HepG2 (cell line): ENCODE measurements around the gene TATDN2. TPM values are rescaled to one million over a fixed set of nuclear protein-coding genes. Genes with fewer than 3 reads are reported as not detected.
A peak's percentile ranks its signal among the peaks of the same experiment; 100 is the strongest.

Experiments used
- AKAP8 ChIP-seq: sonication (generic); formaldehyde crosslinking; IDR thresholded peaks from 2 replicates; pipeline ENCODE4 v1.5.1; 2020; ENCODE audit warnings: mild to moderate bottlenecking, missing genetic modification reagents
- ARHGAP35 ChIP-seq: sonication (generic); formaldehyde crosslinking; IDR thresholded peaks from 2 replicates; pipeline ENCODE4 v1.9.0; 2022; ENCODE audit warnings: mild to moderate bottlenecking, inconsistent platforms, moderate library complexity, missing genetic modification reagents, borderline replicate concordance
- ARID5B ChIP-seq: IDR thresholded peaks from 2 replicates; pipeline ENCODE4 v1.4.0; 2020; ENCODE audit warnings: mild to moderate bottlenecking, missing genetic modification reagents
- GTF3A ChIP-seq: sonication (generic); formaldehyde crosslinking; conservative IDR thresholded peaks from 2 replicates; pipeline ENCODE4 v1.4.0; 2020; ENCODE audit warnings: mild to moderate bottlenecking, missing genetic modification reagents
- MAFK ChIP-seq, 2 experiments: IDR thresholded peaks in 1 of 2; conservative IDR thresholded peaks in 1 of 2; 2 replicates each; pipeline ENCODE4 v1.6.1; 2011; ENCODE audit warnings: improper control_type of control experiment in 2 of 2, low read length in 2 of 2
- MED13 ChIP-seq: sonication (generic); formaldehyde crosslinking; IDR thresholded peaks from 2 replicates; pipeline ENCODE4 v1.5.0; 2020; ENCODE audit warnings: missing genetic modification reagents
- NR1H2 ChIP-seq: sonication (generic); formaldehyde crosslinking; IDR thresholded peaks from 2 replicates; pipeline ENCODE4 v1.8.1; 2022; ENCODE audit warnings: low read depth, missing genetic modification reagents, borderline replicate concordance
- ONECUT2 ChIP-seq: sonication (generic); formaldehyde crosslinking; IDR thresholded peaks from 2 replicates; pipeline ENCODE4 v1.4.0; 2020; ENCODE audit warnings: missing genetic modification reagents
- POLR2AphosphoS5 ChIP-seq: IDR thresholded peaks from 2 replicates; pipeline ENCODE4 v1.6.1; 2012; ENCODE audit warnings: low read depth, low read length
- REPIN1 ChIP-seq: sonication (generic); formaldehyde crosslinking; IDR thresholded peaks from 2 replicates; pipeline ENCODE4 v1.8.0; 2022; ENCODE audit warnings: missing genetic modification reagents, low read depth, mild to moderate bottlenecking, borderline replicate concordance
- SNAPC2 ChIP-seq: sonication (generic); formaldehyde crosslinking; IDR thresholded peaks from 2 replicates; pipeline ENCODE4 v1.8.1; 2022; ENCODE audit warnings: mild to moderate bottlenecking, missing genetic modification reagents
- TRIM24 ChIP-seq: sonication (generic); formaldehyde crosslinking; IDR thresholded peaks from 2 replicates; pipeline ENCODE4 v1.8.0; 2022; ENCODE audit warnings: mild to moderate bottlenecking, missing genetic modification reagents
- ZNF232 ChIP-seq: sonication (generic); formaldehyde crosslinking; IDR thresholded peaks from 2 replicates; pipeline ENCODE4 v1.4.0; 2020; ENCODE audit warnings: missing genetic modification reagents, borderline replicate concordance
- ZNF501 ChIP-seq: sonication (generic); formaldehyde crosslinking; IDR thresholded peaks from 2 replicates; pipeline ENCODE4 v1.5.1; 2020; ENCODE audit warnings: mild to moderate bottlenecking, moderate library complexity, missing genetic modification reagents
- polyA plus RNA-seq, 8 experiments: library from polyadenylated mRNA; depleted of rRNA in 3 of 8; stranded (reverse) in 7 of 8; unstranded in 1 of 8; fragments of >200 nt; fragmentation: Illumina TruSeq in 4 of 8; extraction: Trizol in 4 of 8; gene quantifications; 2 replicates each; pipeline versions ENCODE4 v1.2.1 to v1.2.3, GENCODE V29; 2011 to 2016; ENCODE audit warnings: low read depth in 4 of 8, missing spikeins in 1 of 8, mixed read lengths in 1 of 8; ENCODE audit not compliant: insufficient read depth in 1 of 8
- total RNA-seq, 5 experiments: library from RNA; depleted of rRNA; stranded (reverse); fragments of >200 nt; fragmentation: Illumina TruSeq; extraction: Trizol; gene quantifications; 2 replicates each; pipeline ENCODE4 v1.2.3, GENCODE V29; 2016; ENCODE audit warnings: low read depth in 1 of 5
- TF ChIP-seq, protein P1 (sequence below): sonication (generic); formaldehyde crosslinking; IDR thresholded peaks from 2 replicates; pipeline ENCODE4 v1.4.0; 2020; ENCODE audit warnings: missing genetic modification reagents
- TF ChIP-seq, protein P2 (sequence below): IDR thresholded peaks from 2 replicates; pipeline ENCODE4 v1.6.1; 2016; ENCODE audit warnings: missing compliant biosample characterization, missing genetic modification reagents, borderline replicate concordance
- TF ChIP-seq, protein P3 (sequence below): sonication (generic); formaldehyde crosslinking; IDR thresholded peaks from 2 replicates; pipeline ENCODE4 v1.5.0; 2020; ENCODE audit warnings: missing genetic modification reagents

Gene TATDN2
- total and polyA plus RNA-seq, 2 of the 13 experiments (the other 11 are each of a cell fraction or from before 2014, with no cell fraction given) = 12.1 to 21.9 TPM

DNA sequence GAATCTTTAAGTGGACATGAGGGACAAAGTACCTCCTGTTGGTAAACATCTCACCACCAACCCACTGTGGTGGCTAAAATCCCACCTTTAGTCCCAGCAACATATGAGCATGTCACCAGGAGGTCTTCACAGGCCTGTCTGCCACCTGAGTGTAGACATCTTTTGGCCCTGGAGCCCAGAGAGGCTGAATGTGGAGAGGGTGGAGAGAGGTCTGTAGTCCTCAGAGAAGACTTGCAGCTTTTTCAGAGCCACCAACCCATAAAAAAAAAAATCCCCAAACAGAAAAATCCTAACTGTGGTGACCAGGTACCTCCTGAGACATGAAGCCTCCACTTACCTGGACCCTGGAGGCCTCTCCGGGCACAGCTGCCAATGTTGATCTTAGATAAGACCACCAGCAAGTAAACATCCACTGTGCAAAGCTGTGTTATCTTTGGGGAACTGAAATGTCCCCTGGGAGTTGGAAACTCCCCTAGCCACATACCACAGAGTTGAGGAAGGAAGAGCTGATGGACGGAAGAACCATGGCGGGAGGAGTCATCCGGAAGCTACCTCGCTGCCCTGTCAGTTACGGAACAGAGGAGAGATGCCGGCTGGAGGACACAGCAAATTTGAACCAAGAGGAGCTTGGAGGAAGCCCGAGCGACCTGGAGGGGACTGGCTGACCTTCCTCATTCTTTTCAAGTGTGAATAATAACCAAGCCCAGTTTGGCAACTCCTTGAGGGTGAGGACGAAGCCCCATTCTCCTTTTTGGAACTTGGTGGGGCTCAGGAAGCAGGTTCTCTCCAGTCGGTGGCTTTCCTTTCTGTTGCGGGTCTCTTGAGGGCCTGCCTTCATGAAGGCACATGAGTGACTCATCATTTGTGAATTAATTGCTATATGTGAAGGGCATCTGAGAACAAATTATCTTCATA is 44.5 kb downstream of the TATDN2 start, which contains the start of gene GHRL (continued):
- TF ChIP-seq MED13 (CRISPR knock-in tag) = no peak
- TF ChIP-seq, protein P1, sequence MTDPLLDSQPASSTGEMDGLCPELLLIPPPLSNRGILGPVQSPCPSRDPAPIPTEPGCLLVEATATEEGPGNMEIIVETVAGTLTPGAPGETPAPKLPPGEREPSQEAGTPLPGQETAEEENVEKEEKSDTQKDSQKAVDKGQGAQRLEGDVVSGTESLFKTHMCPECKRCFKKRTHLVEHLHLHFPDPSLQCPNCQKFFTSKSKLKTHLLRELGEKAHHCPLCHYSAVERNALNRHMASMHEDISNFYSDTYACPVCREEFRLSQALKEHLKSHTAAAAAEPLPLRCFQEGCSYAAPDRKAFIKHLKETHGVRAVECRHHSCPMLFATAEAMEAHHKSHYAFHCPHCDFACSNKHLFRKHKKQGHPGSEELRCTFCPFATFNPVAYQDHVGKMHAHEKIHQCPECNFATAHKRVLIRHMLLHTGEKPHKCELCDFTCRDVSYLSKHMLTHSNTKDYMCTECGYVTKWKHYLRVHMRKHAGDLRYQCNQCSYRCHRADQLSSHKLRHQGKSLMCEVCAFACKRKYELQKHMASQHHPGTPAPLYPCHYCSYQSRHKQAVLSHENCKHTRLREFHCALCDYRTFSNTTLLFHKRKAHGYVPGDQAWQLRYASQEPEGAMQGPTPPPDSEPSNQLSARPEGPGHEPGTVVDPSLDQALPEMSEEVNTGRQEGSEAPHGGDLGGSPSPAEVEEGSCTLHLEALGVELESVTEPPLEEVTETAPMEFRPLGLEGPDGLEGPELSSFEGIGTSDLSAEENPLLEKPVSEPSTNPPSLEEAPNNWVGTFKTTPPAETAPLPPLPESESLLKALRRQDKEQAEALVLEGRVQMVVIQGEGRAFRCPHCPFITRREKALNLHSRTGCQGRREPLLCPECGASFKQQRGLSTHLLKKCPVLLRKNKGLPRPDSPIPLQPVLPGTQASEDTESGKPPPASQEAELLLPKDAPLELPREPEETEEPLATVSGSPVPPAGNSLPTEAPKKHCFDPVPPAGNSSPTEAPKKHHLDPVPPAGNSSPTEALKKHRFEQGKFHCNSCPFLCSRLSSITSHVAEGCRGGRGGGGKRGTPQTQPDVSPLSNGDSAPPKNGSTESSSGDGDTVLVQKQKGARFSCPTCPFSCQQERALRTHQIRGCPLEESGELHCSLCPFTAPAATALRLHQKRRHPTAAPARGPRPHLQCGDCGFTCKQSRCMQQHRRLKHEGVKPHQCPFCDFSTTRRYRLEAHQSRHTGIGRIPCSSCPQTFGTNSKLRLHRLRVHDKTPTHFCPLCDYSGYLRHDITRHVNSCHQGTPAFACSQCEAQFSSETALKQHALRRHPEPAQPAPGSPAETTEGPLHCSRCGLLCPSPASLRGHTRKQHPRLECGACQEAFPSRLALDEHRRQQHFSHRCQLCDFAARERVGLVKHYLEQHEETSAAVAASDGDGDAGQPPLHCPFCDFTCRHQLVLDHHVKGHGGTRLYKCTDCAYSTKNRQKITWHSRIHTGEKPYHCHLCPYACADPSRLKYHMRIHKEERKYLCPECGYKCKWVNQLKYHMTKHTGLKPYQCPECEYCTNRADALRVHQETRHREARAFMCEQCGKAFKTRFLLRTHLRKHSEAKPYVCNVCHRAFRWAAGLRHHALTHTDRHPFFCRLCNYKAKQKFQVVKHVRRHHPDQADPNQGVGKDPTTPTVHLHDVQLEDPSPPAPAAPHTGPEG (CRISPR knock-in tag) = no peak
- TF ChIP-seq ARID5B = peak; percentile 37; the same call in 1 of the 2 replicates
- no peak for TF ChIP-seq REPIN1 (CRISPR knock-in tag)
- TF ChIP-seq, protein P2, sequence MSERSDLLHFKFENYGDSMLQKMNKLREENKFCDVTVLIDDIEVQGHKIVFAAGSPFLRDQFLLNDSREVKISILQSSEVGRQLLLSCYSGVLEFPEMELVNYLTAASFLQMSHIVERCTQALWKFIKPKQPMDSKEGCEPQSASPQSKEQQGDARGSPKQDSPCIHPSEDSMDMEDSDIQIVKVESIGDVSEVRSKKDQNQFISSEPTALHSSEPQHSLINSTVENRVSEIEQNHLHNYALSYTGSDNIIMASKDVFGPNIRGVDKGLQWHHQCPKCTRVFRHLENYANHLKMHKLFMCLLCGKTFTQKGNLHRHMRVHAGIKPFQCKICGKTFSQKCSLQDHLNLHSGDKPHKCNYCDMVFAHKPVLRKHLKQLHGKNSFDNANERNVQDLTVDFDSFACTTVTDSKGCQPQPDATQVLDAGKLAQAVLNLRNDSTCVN (CRISPR knock-in tag) = no peak
- no peak for TF ChIP-seq POLR2AphosphoS5
- no peak for TF ChIP-seq ARHGAP35 (CRISPR knock-in tag)
- TF ChIP-seq ZNF501 = 0 out of 2 replicates have a peak, but pooled peaks have one; percentile 49
- TF ChIP-seq, protein P3, sequence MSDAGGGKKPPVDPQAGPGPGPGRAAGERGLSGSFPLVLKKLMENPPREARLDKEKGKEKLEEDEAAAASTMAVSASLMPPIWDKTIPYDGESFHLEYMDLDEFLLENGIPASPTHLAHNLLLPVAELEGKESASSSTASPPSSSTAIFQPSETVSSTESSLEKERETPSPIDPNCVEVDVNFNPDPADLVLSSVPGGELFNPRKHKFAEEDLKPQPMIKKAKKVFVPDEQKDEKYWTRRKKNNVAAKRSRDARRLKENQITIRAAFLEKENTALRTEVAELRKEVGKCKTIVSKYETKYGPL (CRISPR knock-in tag) = no peak
- TF ChIP-seq MAFK (conservative IDR thresholded peaks at IDR 0.05 in 1 of 2, IDR thresholded peaks at IDR 0.05 in 1 of 2; ENCODE audit: low read length in 2 of 2) = no peak
- 0 out of 2 replicates have a peak, but pooled peaks have one; percentile 34 for TF ChIP-seq ZNF232 (CRISPR knock-in tag)
- no peak for TF ChIP-seq NR1H2 (CRISPR knock-in tag)
- no peak for TF ChIP-seq GTF3A (CRISPR knock-in tag)
- TF ChIP-seq AKAP8 (CRISPR knock-in tag) = no peak
- no peak for TF ChIP-seq ONECUT2 (CRISPR knock-in tag)
- no peak for TF ChIP-seq TRIM24
- TF ChIP-seq SNAPC2 = no peak
